Choroid plexus epithelial cell (primary cell): ENCODE results near the gene SUSD6.

ENCODE experiments used
- DNase-seq: peaks from one replicate; pipeline ENCODE4 v3.0.0-alpha.2; 2010; ENCODE audit warnings: low read depth
- H3K4me3 ChIP-seq: 2 replicates; pipeline ENCODE4 v1.5.1; 2011; ENCODE audit warnings: low read depth, mild to moderate bottlenecking, control low read depth, low read length, moderate library complexity
- TF ChIP-seq, protein P1 (sequence below): conservative IDR thresholded peaks from 2 replicates; pipeline ENCODE4 v1.5.1; 2011; ENCODE audit warnings: low read depth, mild to moderate bottlenecking, control low read depth, inconsistent platforms, low read length, moderate library complexity

SUSD6 gene

DNA sequence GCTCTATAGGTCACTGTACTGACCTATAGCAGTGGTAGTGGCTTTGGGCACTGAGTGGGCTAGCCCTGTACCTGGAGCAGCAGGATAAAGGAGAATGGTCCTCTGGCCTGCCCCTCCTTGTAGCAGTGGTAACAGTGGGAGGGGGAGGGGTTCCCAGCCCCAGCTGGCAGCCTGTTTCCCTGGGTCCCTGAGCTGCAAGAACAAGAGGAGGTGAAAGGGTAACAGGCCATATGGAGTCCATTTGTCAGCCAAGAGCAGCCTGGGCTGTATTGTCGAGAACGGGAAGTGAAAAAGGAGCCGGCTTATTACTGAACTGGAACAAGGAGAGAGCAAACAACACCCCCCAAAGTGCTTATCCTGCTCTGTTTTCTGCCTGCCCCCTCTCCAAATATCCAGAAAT, 81.7 kb downstream of the SUSD6 start:
- peak; percentile 58 for DNase-seq
- no peak overlapping the region for H3K4me3 ChIP-seq
- TF ChIP-seq, protein P1, sequence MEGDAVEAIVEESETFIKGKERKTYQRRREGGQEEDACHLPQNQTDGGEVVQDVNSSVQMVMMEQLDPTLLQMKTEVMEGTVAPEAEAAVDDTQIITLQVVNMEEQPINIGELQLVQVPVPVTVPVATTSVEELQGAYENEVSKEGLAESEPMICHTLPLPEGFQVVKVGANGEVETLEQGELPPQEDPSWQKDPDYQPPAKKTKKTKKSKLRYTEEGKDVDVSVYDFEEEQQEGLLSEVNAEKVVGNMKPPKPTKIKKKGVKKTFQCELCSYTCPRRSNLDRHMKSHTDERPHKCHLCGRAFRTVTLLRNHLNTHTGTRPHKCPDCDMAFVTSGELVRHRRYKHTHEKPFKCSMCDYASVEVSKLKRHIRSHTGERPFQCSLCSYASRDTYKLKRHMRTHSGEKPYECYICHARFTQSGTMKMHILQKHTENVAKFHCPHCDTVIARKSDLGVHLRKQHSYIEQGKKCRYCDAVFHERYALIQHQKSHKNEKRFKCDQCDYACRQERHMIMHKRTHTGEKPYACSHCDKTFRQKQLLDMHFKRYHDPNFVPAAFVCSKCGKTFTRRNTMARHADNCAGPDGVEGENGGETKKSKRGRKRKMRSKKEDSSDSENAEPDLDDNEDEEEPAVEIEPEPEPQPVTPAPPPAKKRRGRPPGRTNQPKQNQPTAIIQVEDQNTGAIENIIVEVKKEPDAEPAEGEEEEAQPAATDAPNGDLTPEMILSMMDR = no peak

DNA sequence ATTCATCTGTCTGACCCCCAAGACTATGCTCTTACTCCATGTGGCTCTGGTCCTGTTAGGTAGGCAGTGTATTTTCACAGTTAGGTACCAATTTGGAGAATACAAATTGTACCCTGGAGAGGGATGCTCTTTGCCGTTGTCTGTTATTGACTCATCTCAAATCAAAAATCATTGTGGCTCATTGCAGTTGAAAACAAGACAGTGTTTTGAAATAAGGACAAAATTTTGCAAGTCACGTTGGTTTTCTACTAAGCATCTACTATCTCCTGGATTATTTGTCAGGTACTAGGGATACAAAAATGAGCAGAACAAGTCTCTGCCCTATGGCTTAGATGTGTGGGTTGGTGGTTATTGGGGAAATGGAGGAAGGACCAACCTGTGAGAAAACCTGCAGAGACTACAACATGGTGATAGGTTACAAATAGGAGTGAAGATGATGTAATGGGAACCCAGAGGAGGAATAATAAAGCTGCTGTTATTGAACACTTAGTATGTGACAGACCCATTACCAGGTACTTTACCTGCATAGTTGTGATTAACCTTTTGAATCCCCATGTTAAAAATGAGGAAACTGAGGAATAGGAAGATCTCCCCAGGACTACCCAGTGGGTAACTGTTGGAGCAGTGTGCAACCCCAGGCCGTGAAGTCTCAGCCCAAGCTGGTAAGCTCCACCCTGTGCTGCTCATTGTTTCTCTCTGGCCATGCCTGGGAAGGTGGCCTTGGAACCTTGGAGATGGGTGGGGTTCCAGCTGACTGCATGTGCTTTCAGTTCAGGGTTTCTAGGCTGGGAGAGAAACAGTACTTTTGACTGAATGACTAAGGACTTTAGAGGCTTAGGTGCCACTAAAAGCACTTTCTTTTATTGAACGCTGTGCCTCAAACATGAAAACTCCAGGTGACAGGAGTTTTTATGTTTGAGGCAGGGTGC, 82.7 kb downstream of the SUSD6 start:
- H3K4me3 ChIP-seq = no peak overlapping the region
- no peak for DNase-seq
- TF ChIP-seq, protein P1 = no peak

DNA sequence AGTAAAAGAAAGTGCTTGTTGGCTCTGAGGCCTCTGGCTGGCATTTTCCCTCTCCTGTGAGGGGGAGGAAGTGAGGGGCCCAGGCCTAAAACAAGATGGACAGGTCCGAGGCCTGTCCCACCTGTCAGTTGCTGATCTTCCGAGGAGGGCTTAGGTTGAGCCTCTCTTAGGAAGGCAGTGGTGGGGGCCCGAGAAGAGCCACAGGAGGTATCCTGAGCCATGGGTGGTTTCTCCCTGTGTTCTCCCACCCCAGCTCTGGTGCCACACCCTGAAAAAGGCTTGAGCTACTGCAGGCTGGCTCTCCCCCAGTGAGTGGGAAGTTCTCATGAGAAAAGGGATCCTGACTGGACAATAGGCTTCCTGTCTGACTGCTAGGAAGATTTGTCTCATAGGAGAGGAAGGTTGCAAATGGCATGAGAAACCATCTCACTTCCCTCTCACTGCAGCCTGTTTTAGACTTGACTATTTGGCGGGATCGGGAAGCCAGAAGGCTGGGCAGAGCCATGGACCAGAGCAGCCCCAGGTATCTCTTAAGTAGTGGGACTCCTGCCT, 83.4 kb downstream of the SUSD6 start:
- no peak for DNase-seq
- H3K4me3 ChIP-seq = no peak overlapping the region
- TF ChIP-seq, protein P1 = no peak

DNA sequence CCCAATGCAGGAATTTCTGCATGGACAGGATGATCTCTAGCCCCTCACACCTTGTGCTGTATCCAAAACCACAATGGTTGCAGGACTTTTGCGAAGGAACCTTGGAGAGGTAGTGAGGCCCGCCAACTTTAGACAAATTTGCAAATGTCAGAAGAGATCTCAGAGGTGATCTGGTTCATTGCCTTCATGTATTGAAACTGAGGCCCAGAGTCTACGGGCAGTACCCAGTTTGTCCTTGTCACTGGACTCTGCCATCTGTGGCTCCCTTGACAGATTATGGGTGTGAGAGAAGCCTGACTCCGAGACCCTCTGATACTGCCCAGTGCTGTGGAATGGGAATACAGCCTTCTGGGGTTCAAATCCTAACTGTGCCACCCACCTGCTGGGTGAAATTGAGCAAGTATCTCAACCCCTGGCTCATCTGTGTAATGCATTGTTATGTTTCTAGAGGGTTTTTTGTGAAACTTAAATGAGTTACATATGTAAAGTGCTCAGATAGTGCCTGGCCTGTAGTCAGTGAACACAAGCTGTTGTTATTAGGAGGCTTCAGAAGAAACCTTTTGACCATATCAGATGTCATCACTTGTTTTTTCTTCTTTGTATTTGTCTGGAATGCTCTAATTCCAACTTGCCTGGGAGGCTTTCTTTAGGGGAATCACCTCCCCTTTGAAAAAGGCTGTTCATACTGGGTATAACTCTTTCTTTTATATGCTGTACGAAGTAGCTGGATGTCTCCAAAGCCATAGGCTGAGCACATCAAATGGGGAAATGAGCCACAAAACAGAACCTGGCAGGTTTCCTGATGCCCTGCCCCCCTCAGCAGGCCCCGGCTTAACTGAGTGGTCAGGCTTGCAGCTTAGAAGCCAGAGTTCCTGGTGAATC, 84.2 kb downstream of the SUSD6 start:
- no peak overlapping the region for H3K4me3 ChIP-seq
- DNase-seq = peak; percentile 68
- TF ChIP-seq, protein P1 = no peak

DNA sequence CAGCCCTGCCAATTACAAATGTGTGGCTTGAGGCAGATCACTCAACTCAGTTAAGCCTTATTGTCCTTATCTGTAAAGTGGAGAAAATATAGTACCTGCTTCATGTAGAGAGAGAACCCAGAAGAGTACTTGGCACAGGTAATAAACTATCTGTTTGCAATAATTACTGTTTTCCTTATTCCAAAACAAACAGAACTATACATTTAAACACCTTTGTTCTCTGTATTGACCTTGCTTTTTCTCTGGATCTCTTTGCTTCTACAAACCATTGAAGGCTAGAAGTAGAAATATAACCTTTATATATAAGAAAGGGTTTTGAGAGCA, 84.8 kb downstream of the SUSD6 start:
- TF ChIP-seq, protein P1 = no peak
- DNase-seq = no peak
- H3K4me3 ChIP-seq = no peak overlapping the region

DNA sequence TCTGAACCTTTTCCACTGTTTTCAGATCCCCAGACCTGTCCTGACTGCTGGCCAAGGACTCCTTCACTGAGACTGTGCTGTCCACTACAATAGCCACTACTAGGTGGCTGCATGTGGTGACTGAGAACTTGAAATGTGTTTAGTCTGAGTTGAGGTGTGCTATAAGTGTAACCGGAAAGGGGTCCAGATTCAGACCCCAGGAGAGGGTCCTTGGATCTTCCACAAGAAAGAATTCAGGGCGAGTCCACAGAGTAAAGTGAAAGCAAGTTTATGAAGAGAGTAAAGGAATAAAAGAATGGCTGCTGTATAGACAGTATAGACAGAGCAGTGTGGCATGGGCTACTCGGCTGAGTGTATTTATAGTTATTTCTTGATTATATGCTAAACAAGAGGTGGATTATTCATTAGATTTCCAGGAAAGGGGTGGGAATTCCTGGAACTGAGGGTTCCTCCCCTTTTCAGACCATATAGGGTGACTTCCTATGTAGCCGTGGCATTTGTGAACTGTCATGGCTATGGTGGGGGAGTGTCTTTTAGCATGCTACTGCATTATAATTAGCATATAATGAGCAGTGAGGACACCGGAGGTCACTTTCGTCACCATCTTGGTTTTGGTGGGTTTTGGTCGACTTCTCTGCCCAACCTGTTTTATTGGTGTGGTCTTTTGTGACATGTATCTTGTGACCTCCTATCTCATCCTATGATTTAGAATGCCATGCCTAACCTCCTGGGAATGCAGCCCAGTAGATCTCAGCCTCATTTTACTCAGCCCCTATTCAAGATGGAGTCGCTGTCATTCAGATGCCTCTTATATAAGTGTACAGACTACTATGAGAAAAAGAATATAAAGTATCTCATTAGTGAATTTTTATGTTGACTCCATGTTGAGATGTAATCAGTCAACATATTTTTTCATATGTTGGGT, 85.5 kb downstream of the SUSD6 start:
- no peak for DNase-seq
- TF ChIP-seq, protein P1 = no peak
- H3K4me3 ChIP-seq = no peak overlapping the region
